ENCODE measurements around the gene ADCY10.

DNA sequence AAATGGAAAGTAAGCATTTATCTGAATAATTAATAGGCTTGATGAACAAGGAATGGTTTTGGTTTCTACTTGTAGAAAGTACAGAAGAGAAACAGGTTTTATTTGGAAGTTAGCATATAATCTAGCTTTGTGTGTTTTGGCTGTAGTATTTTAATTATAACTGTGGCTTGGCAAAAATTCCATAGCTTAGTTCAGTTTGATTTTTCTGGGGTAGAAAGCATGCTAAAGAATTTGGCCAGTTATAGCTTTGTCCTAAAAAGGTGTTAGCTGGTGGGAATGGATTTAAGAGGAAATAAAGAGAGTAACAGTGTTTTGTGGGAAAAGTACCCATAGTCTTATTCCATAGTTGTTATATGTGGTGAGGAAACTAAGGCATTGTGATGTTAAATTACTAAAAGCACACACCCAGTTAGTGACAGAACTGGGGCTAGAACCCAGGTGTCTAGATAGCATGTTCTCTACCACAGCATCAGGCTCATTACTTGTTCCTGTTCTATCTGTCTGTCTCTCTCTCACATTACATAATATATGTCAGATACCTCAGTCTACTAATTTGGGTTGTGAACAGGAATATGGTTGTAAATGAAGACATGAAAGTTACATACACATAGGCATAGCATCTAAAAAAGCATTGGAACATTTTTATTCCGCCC, 137.2 kb downstream of the ADCY10 start:
- TF ChIP-seq, protein P1, sequence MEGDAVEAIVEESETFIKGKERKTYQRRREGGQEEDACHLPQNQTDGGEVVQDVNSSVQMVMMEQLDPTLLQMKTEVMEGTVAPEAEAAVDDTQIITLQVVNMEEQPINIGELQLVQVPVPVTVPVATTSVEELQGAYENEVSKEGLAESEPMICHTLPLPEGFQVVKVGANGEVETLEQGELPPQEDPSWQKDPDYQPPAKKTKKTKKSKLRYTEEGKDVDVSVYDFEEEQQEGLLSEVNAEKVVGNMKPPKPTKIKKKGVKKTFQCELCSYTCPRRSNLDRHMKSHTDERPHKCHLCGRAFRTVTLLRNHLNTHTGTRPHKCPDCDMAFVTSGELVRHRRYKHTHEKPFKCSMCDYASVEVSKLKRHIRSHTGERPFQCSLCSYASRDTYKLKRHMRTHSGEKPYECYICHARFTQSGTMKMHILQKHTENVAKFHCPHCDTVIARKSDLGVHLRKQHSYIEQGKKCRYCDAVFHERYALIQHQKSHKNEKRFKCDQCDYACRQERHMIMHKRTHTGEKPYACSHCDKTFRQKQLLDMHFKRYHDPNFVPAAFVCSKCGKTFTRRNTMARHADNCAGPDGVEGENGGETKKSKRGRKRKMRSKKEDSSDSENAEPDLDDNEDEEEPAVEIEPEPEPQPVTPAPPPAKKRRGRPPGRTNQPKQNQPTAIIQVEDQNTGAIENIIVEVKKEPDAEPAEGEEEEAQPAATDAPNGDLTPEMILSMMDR (IDR thresholded peaks at IDR 0.05): no peak
- no peak for TF ChIP-seq POLR2A (IDR thresholded peaks at IDR 0.05)

Measured in adrenal gland (tissue), 5 donors.